ENCODE results near the gene FANCL.
"Not testable (repeated sequence)": the region's sequence is repeated elsewhere in the genome, so short reads cannot be mapped to it uniquely, and the experiment has no call there.

DNA sequence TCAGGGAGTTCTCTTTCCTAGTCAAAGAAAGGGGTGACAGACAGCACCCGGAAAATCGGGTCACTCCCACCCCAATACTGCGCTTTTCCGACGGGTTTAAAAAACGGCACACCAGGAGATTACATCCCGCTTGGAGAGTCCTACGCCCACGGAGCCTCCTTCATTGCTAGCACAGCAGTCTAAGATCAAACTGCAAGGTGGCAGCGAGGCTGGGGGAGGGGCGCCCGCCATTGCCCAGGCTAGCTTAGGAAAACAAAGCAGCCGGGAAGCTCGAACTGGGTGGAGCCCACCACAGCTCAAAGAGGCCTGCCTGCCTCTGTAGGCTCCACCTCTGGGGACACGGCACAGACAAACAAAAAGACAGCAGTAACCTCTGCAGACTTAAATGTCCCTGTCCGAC is 69.3 kb downstream of the FANCL start:
- TF ChIP-seq, protein P1, sequence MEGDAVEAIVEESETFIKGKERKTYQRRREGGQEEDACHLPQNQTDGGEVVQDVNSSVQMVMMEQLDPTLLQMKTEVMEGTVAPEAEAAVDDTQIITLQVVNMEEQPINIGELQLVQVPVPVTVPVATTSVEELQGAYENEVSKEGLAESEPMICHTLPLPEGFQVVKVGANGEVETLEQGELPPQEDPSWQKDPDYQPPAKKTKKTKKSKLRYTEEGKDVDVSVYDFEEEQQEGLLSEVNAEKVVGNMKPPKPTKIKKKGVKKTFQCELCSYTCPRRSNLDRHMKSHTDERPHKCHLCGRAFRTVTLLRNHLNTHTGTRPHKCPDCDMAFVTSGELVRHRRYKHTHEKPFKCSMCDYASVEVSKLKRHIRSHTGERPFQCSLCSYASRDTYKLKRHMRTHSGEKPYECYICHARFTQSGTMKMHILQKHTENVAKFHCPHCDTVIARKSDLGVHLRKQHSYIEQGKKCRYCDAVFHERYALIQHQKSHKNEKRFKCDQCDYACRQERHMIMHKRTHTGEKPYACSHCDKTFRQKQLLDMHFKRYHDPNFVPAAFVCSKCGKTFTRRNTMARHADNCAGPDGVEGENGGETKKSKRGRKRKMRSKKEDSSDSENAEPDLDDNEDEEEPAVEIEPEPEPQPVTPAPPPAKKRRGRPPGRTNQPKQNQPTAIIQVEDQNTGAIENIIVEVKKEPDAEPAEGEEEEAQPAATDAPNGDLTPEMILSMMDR (IDR thresholded peaks at IDR 0.05): not testable (repeated sequence)
- TF ChIP-seq POLR2A (IDR thresholded peaks at IDR 0.05): not testable (repeated sequence)

Measured in right lobe of liver (tissue), 4 donors.